SK-N-SH treated with all-trans-retinoic acid at 6 μM for 48 hours (cell line): Measurements from ENCODE around the gene ATG10.

Experiments
- ATAC-seq: fragments of 200-7000 bp; cut with Tn5 transposase; 3 replicates; pipeline ENCODE4 v1.9.1; 2020; ENCODE audit warnings: mild to moderate bottlenecking, moderate library complexity
- ARNTL ChIP-seq: fragments of 450-650 bp; formaldehyde crosslinking; IDR thresholded peaks from 2 replicates; pipeline ENCODE4 v1.5.0; 2020; ENCODE audit warnings: low read depth, mild to moderate bottlenecking, moderate library complexity, borderline replicate concordance
- BACH2 ChIP-seq: fragments of 250-450 bp; sonication (Bioruptor Pico); IDR thresholded peaks from 2 replicates; pipeline ENCODE4 v1.9.0; 2021; ENCODE audit warnings: mild to moderate bottlenecking, borderline replicate concordance
- CREB5 ChIP-seq: fragments of 250-450 bp; sonication (Bioruptor Pico); IDR thresholded peaks from 2 replicates; pipeline ENCODE4 v1.5.1; 2020; ENCODE audit warnings: low read depth, mild to moderate bottlenecking, moderate library complexity
- CSDC2 ChIP-seq: fragments of 250-450 bp; sonication (Bioruptor Pico); IDR thresholded peaks from 2 replicates; pipeline ENCODE4 v1.5.0; 2020; ENCODE audit warnings: mild to moderate bottlenecking, moderate library complexity
- ESRRG ChIP-seq: fragments of 250-450 bp; sonication (Bioruptor Pico); IDR thresholded peaks from 2 replicates; pipeline ENCODE4 v1.6.1; 2021; ENCODE audit warnings: mild to moderate bottlenecking
- GLIS3 ChIP-seq: fragments of 250-450 bp; sonication (Bioruptor Pico); IDR thresholded peaks from 2 replicates; pipeline ENCODE4 v1.5.0; 2020; ENCODE audit warnings: mild to moderate bottlenecking, moderate library complexity
- ISL1 ChIP-seq: fragments of 250-450 bp; sonication (Bioruptor Pico); IDR thresholded peaks from 2 replicates; pipeline ENCODE4 v2.1.2; 2022; ENCODE audit warnings: mild to moderate bottlenecking, moderate library complexity
- OSR1 ChIP-seq: fragments of 250-450 bp; sonication (Bioruptor Pico); IDR thresholded peaks from 2 replicates; pipeline ENCODE4 v1.8.0; 2022; ENCODE audit warnings: moderate library complexity, mild to moderate bottlenecking, inconsistent platforms
- PPARA ChIP-seq: fragments of 250-450 bp; sonication (Bioruptor Pico); IDR thresholded peaks from 2 replicates; pipeline ENCODE4 v1.5.0; 2020; ENCODE audit warnings: mild to moderate bottlenecking, borderline replicate concordance
- RARB ChIP-seq: fragments of 250-450 bp; sonication (Bioruptor Pico); IDR thresholded peaks from 2 replicates; pipeline ENCODE4 v1.8.0; 2021; ENCODE audit warnings: mild to moderate bottlenecking, moderate library complexity
- SNAI2 ChIP-seq: fragments of 250-450 bp; sonication (Bioruptor Pico); IDR thresholded peaks from 2 replicates; pipeline ENCODE4 v1.5.0; 2020; ENCODE audit warnings: mild to moderate bottlenecking, moderate library complexity
- TCF4 ChIP-seq: fragments of 250-450 bp; sonication (Bioruptor Pico); IDR thresholded peaks from 2 replicates; pipeline ENCODE4 v1.8.0; 2021; ENCODE audit warnings: mild to moderate bottlenecking, moderate library complexity, borderline replicate concordance
- TOX ChIP-seq: fragments of 250-450 bp; sonication (Bioruptor Pico); IDR thresholded peaks from 2 replicates; pipeline ENCODE4 v1.8.0; 2021; ENCODE audit warnings: mild to moderate bottlenecking, moderate library complexity, borderline replicate concordance
- TSHZ2 ChIP-seq: fragments of 250-450 bp; sonication (Bioruptor Pico); IDR thresholded peaks from 2 replicates; pipeline ENCODE4 v1.5.0; 2020; ENCODE audit warnings: mild to moderate bottlenecking, moderate library complexity
- ZC3H10 ChIP-seq: fragments of 250-450 bp; sonication (Bioruptor Pico); IDR thresholded peaks from 2 replicates; pipeline ENCODE4 v1.5.1; 2021; ENCODE audit warnings: mild to moderate bottlenecking, moderate library complexity
- ZFP3 ChIP-seq: fragments of 250-450 bp; sonication (Bioruptor Pico); IDR thresholded peaks from 2 replicates; pipeline ENCODE4 v1.5.0; 2020; ENCODE audit warnings: mild to moderate bottlenecking, moderate library complexity
- ZNF565 ChIP-seq: fragments of 450-650 bp; formaldehyde crosslinking; conservative IDR thresholded peaks from 2 replicates; pipeline ENCODE4 v1.5.0; 2020; ENCODE audit warnings: low read depth, mild to moderate bottlenecking, moderate library complexity
- ZNF70 ChIP-seq: fragments of 450-650 bp; formaldehyde crosslinking; IDR thresholded peaks from 2 replicates; pipeline ENCODE4 v1.5.0; 2020; ENCODE audit warnings: mild to moderate bottlenecking, moderate library complexity
- ZNF8 ChIP-seq: fragments of 450-650 bp; formaldehyde crosslinking; IDR thresholded peaks from 2 replicates; pipeline ENCODE4 v1.5.0; 2020; ENCODE audit warnings: mild to moderate bottlenecking, moderate library complexity
- TF ChIP-seq, protein P1 (sequence below): fragments of 250-450 bp; sonication (Bioruptor Pico); IDR thresholded peaks from 2 replicates; pipeline ENCODE4 v1.5.1; 2021; ENCODE audit warnings: mild to moderate bottlenecking, moderate library complexity

ATG10 gene

DNA sequence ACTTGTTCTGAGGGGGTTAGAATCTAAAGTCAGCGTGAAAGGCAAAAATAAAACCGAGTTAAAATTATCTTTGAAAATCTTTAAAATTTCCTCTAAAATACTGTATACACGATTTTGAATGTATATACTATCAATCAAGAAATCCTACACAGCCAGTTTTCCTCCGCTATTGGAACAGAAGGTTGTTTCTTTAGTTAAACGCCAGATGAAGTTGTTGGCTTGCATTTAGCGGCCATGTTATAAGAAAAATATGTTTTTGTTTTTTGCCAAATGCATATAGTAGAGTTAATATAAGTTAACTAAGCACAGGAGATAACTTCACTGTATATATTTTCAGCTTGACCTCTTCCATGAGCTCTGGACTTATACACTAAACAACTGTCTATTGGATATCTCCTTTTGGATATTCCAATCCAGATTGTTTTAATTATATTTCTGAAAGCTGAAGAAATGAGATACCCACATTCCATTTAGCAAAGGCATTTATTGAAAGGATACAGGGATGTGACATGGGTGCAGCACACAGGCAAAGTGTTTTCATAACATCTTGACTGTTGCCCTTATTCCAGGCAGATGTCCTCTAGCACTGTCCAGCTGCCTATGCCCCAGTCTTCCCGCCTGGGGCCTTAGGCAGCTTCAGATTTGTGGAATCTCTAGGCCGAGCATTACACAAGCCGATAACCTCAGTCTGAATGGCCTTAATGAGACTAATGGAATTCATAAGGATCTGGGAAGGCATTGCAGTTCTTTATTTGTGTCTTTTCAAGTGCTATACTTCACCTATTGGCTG is 10.0 kb upstream of the ATG10 start:
- TF ChIP-seq, protein P1, sequence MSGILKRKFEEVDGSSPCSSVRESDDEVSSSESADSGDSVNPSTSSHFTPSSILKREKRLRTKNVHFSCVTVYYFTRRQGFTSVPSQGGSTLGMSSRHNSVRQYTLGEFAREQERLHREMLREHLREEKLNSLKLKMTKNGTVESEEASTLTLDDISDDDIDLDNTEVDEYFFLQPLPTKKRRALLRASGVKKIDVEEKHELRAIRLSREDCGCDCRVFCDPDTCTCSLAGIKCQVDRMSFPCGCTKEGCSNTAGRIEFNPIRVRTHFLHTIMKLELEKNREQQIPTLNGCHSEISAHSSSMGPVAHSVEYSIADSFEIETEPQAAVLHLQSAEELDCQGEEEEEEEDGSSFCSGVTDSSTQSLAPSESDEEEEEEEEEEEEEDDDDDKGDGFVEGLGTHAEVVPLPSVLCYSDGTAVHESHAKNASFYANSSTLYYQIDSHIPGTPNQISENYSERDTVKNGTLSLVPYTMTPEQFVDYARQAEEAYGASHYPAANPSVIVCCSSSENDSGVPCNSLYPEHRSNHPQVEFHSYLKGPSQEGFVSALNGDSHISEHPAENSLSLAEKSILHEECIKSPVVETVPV (CRISPR knock-in tag) = no peak
- TF ChIP-seq TSHZ2 (CRISPR knock-in tag) = no peak
- no peak for TF ChIP-seq BACH2 (CRISPR knock-in tag)
- TF ChIP-seq OSR1 (CRISPR knock-in tag) = no peak
- no peak for TF ChIP-seq ZNF565
- TF ChIP-seq SNAI2 (CRISPR knock-in tag) = no peak
- TF ChIP-seq ISL1 (CRISPR knock-in tag) = no peak
- TF ChIP-seq ZNF8 = no peak
- TF ChIP-seq ARNTL (CRISPR knock-in tag) = no peak
- TF ChIP-seq ZFP3 (CRISPR knock-in tag) = no peak
- no peak for TF ChIP-seq TOX (CRISPR knock-in tag)
- no peak for TF ChIP-seq PPARA (CRISPR knock-in tag)
- no peak for TF ChIP-seq RARB (CRISPR knock-in tag)
- TF ChIP-seq TCF4 (CRISPR knock-in tag) = no peak
- ATAC-seq = peak; percentile 46; the same call in 2 of the 3 replicates

GRCh38 chr5:81963544-81963943 is 8.3 kb upstream of the ATG10 start:
- no peak for TF ChIP-seq ZC3H10
- TF ChIP-seq CREB5 = no peak
- no peak for TF ChIP-seq CSDC2 (CRISPR knock-in tag)
- TF ChIP-seq OSR1 (CRISPR knock-in tag) = no peak
- no peak for TF ChIP-seq ISL1 (CRISPR knock-in tag)
- no peak for TF ChIP-seq ZNF565
- TF ChIP-seq, all 23 proteins: peak for 0
- no peak for ATAC-seq

DNA sequence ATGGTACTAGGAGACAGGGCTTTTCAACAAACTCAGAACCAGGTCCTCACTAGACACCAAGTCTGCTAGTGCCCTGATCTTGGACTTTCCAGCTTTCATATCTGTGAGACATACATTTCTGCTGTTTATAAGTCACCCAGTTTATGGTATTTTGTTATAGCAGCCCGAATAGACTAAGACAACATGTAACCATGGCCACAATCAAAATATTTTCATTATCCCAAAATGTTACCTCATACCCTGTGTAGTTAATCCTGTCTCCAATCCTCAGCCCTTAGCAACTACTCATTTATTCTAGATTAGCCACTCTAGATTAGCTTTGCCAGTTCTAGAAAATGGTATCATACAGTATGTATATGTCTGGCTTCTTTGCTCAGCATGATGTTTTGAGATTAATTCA is 6.3 kb upstream of the ATG10 start:
- no peak for ATAC-seq

More for the DNA sequence above, 6.3 kb upstream of the ATG10 start:
- TF ChIP-seq ZNF70 = no peak
- TF ChIP-seq ARNTL (CRISPR knock-in tag) = no peak
- TF ChIP-seq TSHZ2 (CRISPR knock-in tag) = no peak
- TF ChIP-seq PPARA (CRISPR knock-in tag) = no peak
- TF ChIP-seq CSDC2 (CRISPR knock-in tag) = no peak
- no peak for TF ChIP-seq CREB5
- TF ChIP-seq RARB (CRISPR knock-in tag) = no peak
- no peak for TF ChIP-seq ZC3H10
- TF ChIP-seq GLIS3 = no peak
- TF ChIP-seq ESRRG = no peak
- no peak for TF ChIP-seq BACH2 (CRISPR knock-in tag)
- TF ChIP-seq, protein P1 (CRISPR knock-in tag) = no peak
